Endothelial cell of umbilical vein (primary cell): ENCODE results near the gene MAP3K21. TPM values are rescaled to one million over a fixed set of nuclear protein-coding genes. Genes with fewer than 3 reads are reported as not detected.

Source experiments
- BruUV-seq: library from RNA; stranded (reverse); fragments of 400-500 nt; replicated peaks from 2 replicates; lab custom pipeline; 2021; lab: Mats Ljungman, UMichigan
- CTCF ChIA-PET: fragments of 300-600, 350-600 bp; sonication (Branson Sonifier 250); formaldehyde crosslinking; loops from one replicate; lab custom pipeline; 2021; ENCODE audit warnings: antibody characterized with exemption, inconsistent platforms; lab: Charles Lee
- POLR2A ChIA-PET: fragments of 300-600, 350-600 bp; sonication (Branson Sonifier 250); formaldehyde crosslinking; loops from one replicate; lab custom pipeline; 2021; ENCODE audit warnings: antibody characterized with exemption, inconsistent platforms; lab: Charles Lee
- DNase-seq: peaks from one replicate; pipeline ENCODE4 v3.0.0-alpha.2; 2011; ENCODE audit warnings: low read depth, low spot score
- FAIRE-seq: peaks from 2 replicates; lab custom pipeline; 2011; peaks lifted over from hg19 to GRCh38; lab: Jason Lieb, UNC
- H2AFZ ChIP-seq: 2 replicates; pipeline ENCODE4 v1.6.0; 2012; ENCODE audit warnings: low read depth, low read length, control low read depth, inconsistent platforms
- H3K27ac ChIP-seq: 2 replicates; pipeline ENCODE4 v1.5.1; 2011; ENCODE audit warnings: low read depth, mild to moderate bottlenecking, control low read depth, low read length, moderate library complexity; ENCODE audit not compliant: insufficient read depth
- H3K27me3 ChIP-seq, 2 experiments: 2 replicates each; pipeline versions ENCODE4 v1.6.0 to v1.6.1; 2011; ENCODE audit warnings: low read length in 2 of 2, mixed read lengths in 1 of 2; ENCODE audit not compliant: control insufficient read depth in 2 of 2, insufficient read depth in 2 of 2
- H3K36me3 ChIP-seq, 2 experiments: 2 replicates in 1 of 2; 3 replicates in 1 of 2; pipeline ENCODE4 v1.5.1; 2011; ENCODE audit warnings: low read length in 2 of 2, mild to moderate bottlenecking in 1 of 2, moderate library complexity in 1 of 2; ENCODE audit not compliant: control insufficient read depth in 2 of 2, insufficient read depth in 2 of 2; ENCODE audit errors: extremely low read depth in 1 of 2
- H3K4me1 ChIP-seq: 3 replicates; pipeline ENCODE4 v1.5.1; 2011; ENCODE audit warnings: mild to moderate bottlenecking, low read length; ENCODE audit not compliant: control insufficient read depth, insufficient read depth; ENCODE audit errors: extremely low read depth
- H3K4me2 ChIP-seq: 2 replicates; pipeline ENCODE4 v1.6.1; 2011; ENCODE audit warnings: low read length, control low read depth, mixed read lengths; ENCODE audit not compliant: insufficient read depth
- H3K4me3 ChIP-seq, 3 experiments: fragments of 200-600 bp in 1 of 3; sonication (generic), shearing (Covaris generic) in 1 of 3; replicated peaks in 1 of 3; 2 replicates each; pipeline ENCODE4 v1.5.1; 2011 to 2016; ENCODE audit warnings: control low read depth in 3 of 3, low read length in 3 of 3, mild to moderate bottlenecking in 2 of 3, inconsistent platforms in 1 of 3, low read depth in 1 of 3, moderate library complexity in 1 of 3; ENCODE audit not compliant: insufficient read depth in 1 of 3
- H3K79me2 ChIP-seq: 2 replicates; pipeline ENCODE4 v1.6.0; 2012; ENCODE audit warnings: low read length, inconsistent platforms; ENCODE audit not compliant: control insufficient read depth, insufficient read depth
- H3K9ac ChIP-seq: replicated peaks from 2 replicates; pipeline ENCODE3; 2011; ENCODE audit warnings: low read length, control low read depth; ENCODE audit not compliant: insufficient read depth; ENCODE audit errors: extremely low read depth
- H3K9me1 ChIP-seq: replicated peaks from 3 replicates; pipeline ENCODE4 v1.6.0; 2011; ENCODE audit warnings: mild to moderate bottlenecking, low read length; ENCODE audit not compliant: control insufficient read depth, insufficient read depth; ENCODE audit errors: extremely low read depth
- H3K9me3 ChIP-seq: replicated peaks from 2 replicates; pipeline ENCODE4 v1.5.1; 2012; ENCODE audit warnings: low read length, inconsistent platforms; ENCODE audit not compliant: control insufficient read depth, insufficient read depth
- H4K20me1 ChIP-seq: replicated peaks from 2 replicates; pipeline ENCODE3; 2011; ENCODE audit warnings: mild to moderate bottlenecking, low read length; ENCODE audit not compliant: control insufficient read depth, insufficient read depth; ENCODE audit errors: extremely low read depth
- EZH2 ChIP-seq: IDR thresholded peaks from 2 replicates; pipeline ENCODE4 v1.6.1; 2012; ENCODE audit warnings: borderline replicate concordance, low read depth, mild to moderate bottlenecking, moderate library complexity, low read length, inconsistent platforms; ENCODE audit not compliant: severe bottlenecking
- FOS ChIP-seq: IDR thresholded peaks from 2 replicates; pipeline ENCODE4 v1.6.1; 2011; ENCODE audit warnings: mild to moderate bottlenecking, low read length, moderate library complexity, borderline replicate concordance; ENCODE audit not compliant: insufficient read depth
- GATA2 ChIP-seq: IDR thresholded peaks from 2 replicates; pipeline ENCODE4 v1.7.0; 2011; ENCODE audit warnings: low read depth, mild to moderate bottlenecking, moderate library complexity, mixed read lengths, low read length; ENCODE audit not compliant: insufficient read length, insufficient read depth
- JUN ChIP-seq: IDR thresholded peaks from 2 replicates; pipeline ENCODE4 v1.6.1; 2011; ENCODE audit warnings: borderline replicate concordance, low read depth; ENCODE audit not compliant: insufficient read length, insufficient read depth
- MYC ChIP-seq: IDR thresholded peaks from one replicate; pipeline ENCODE4 v1.6.1; 2011; ENCODE audit warnings: mild to moderate bottlenecking, low read depth, low read length
- POLR2A ChIP-seq: IDR thresholded peaks from 2 replicates; pipeline ENCODE4 v1.6.1; 2012; ENCODE audit warnings: low read depth, mild to moderate bottlenecking, control low read depth, low read length
- POLR2AphosphoS5 ChIP-seq: IDR thresholded peaks from 2 replicates; pipeline ENCODE4 v1.6.1; 2012; ENCODE audit warnings: low read depth, mild to moderate bottlenecking, control low read depth, low read length, moderate library complexity; ENCODE audit not compliant: insufficient read depth
- dilution Hi-C: fragments of 300-500 bp; cut with MboI; formaldehyde crosslinking; loops from one replicate; pipeline ENCODE4 v1.15.0; 2019; ENCODE audit warnings: low sequenced_read_pairs; ENCODE audit not compliant: extremely low pct_ligation_motif_present
- intact Hi-C: fragments of 100-400 bp; cut with micrococcal nuclease; formaldehyde crosslinking; loops from one replicate; pipeline ENCODE4 v1.10.0; 2022
- polyA plus RNA-seq, 4 experiments: library from polyadenylated mRNA; depleted of rRNA in 3 of 4; stranded (reverse) in 3 of 4; unstranded in 1 of 4; fragments of >200 nt; gene quantifications; 2 replicates each; pipeline versions ENCODE4 v1.2.1 to v1.2.3, GENCODE V29; 2011 to 2012; ENCODE audit warnings: missing spikeins in 1 of 4
- total RNA-seq: library from RNA; stranded (reverse); gene quantifications from 2 replicates; pipeline ENCODE4 v1.2.3, GENCODE V29; 2021
- TF ChIP-seq, protein P1 (sequence below): IDR thresholded peaks from 2 replicates; pipeline ENCODE4 v1.6.1; 2011; ENCODE audit not compliant: insufficient read depth, insufficient read length
- TF ChIP-seq, protein P2 (sequence below), 2 donors: IDR thresholded peaks; 1 replicate in 1 of 2; 2 replicates in 1 of 2; pipeline ENCODE4 v1.5.1; 2011; ENCODE audit warnings: low read length in 2 of 2, mild to moderate bottlenecking in 2 of 2, moderate library complexity in 2 of 2, control low read depth in 1 of 2, inconsistent platforms in 1 of 2, low read depth in 1 of 2; ENCODE audit not compliant: insufficient read depth in 1 of 2; ENCODE audit errors: extremely low read depth in 1 of 2

The MAP3K21 gene
- total and polyA plus RNA-seq, 2 donors (not counting 3 experiments of a cell fraction or from before 2014, with no cell fraction given), result 0.65 to 0.95 TPM

DNA sequence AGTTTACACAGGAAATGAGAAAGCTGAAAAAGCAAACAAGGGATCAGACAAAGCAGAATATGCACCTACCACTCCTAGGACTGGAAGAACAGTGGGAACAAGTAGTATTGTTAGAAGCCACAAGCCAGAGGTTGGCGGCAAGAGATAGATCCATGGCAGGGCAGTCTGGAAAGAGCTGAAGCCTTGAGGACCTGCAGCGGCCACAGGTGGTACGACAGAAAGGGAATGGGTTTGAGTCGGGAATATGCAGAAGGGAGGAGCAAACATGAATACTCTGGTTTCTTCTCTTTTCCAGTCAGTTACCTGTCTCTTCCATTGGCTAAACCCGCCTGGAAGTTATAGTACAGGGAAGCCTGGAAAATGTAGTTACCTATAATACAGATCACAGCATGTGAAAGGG is 28.1 kb upstream of the MAP3K21 start:
- H3K79me2 ChIP-seq, result no peaks in the 10 kb centered on the region
- intact Hi-C loops (no loop called here), dilution Hi-C loops (no loop called here)
- FAIRE-seq, result no peak
- ChIA-PET CTCF (interaction anchor here (0.7 kb wide), 1 partner anchor 74 kb away, joined by 3 read pairs; no protein-coding TSS in a partner anchor), POLR2A (no interaction called here)
- no peak overlapping the region for H3K9ac ChIP-seq
- H3K36me3 ChIP-seq, result no peaks in the 10 kb centered on the region
- no peak overlapping the region for H3K4me3 ChIP-seq
- DNase-seq, result no peak
- no peaks in the 10 kb centered on the region for H3K9me1 ChIP-seq
- H3K9me3 ChIP-seq, result no peaks in the 10 kb centered on the region
- no peak overlapping the region for H3K4me2 ChIP-seq
- BruUV-seq, result no TSS peak
- peaks cover 7% of the 10 kb centered on the region for H3K4me1 ChIP-seq
- H3K27me3 ChIP-seq, result peaks cover 5% of the 10 kb centered on the region in 2 experiments
- no peak overlapping the region for H3K27ac ChIP-seq
- TF ChIP-seq POLR2AphosphoS5, result no peak
- H4K20me1 ChIP-seq, result no peaks in the 10 kb centered on the region
- no peak overlapping the region for H2AFZ ChIP-seq

DNA sequence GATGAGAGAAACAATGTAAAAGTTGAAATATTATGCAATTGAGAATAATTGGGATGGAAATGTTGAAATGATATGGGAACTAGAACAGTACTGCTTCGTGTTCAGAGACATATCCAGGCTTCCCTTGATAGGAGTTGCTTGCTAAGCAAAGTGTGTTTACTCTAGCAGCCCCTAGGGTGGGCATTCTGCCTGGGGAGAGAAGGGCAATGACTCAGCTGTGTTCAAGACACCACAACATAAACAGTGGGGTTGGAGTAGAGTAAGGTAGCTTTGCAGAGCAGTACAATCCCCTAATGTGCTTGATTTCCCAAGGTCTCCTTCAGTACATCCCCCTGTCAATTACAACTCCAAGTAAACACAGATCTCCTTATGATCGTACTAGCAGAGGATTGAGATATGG is 27.2 kb upstream of the MAP3K21 start:
- no TSS peak for BruUV-seq
- Histone ChIP-seq H3K9ac (no peak overlapping the region), H3K4me3 (no peak overlapping the region), H3K27ac (no peak overlapping the region), H3K4me1 (no peaks in the 10 kb centered on the region), H3K79me2 (no peaks in the 10 kb centered on the region), H3K36me3 (no peaks in the 10 kb centered on the region), H3K4me2 (no peak overlapping the region), H3K27me3 (peaks cover 5% of the 10 kb centered on the region in 2 experiments), H4K20me1 (no peaks in the 10 kb centered on the region), H3K9me1 (no peaks in the 10 kb centered on the region), H3K9me3 (no peaks in the 10 kb centered on the region), H2AFZ (no peak overlapping the region)
- DNase-seq (no peak), FAIRE-seq (no peak)
- intact Hi-C loops (loop anchor here (10.0 kb wide), 2 partner anchors 94 to 1014 kb away; no protein-coding TSS in a partner anchor), dilution Hi-C loops (no loop called here)
- no peak for TF ChIP-seq POLR2A
- TF ChIP-seq, protein P1, sequence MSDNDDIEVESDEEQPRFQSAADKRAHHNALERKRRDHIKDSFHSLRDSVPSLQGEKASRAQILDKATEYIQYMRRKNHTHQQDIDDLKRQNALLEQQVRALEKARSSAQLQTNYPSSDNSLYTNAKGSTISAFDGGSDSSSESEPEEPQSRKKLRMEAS, result no peak
- TF ChIP-seq EZH2, result no peak
- no peak for TF ChIP-seq MYC
- TF ChIP-seq, protein P2, sequence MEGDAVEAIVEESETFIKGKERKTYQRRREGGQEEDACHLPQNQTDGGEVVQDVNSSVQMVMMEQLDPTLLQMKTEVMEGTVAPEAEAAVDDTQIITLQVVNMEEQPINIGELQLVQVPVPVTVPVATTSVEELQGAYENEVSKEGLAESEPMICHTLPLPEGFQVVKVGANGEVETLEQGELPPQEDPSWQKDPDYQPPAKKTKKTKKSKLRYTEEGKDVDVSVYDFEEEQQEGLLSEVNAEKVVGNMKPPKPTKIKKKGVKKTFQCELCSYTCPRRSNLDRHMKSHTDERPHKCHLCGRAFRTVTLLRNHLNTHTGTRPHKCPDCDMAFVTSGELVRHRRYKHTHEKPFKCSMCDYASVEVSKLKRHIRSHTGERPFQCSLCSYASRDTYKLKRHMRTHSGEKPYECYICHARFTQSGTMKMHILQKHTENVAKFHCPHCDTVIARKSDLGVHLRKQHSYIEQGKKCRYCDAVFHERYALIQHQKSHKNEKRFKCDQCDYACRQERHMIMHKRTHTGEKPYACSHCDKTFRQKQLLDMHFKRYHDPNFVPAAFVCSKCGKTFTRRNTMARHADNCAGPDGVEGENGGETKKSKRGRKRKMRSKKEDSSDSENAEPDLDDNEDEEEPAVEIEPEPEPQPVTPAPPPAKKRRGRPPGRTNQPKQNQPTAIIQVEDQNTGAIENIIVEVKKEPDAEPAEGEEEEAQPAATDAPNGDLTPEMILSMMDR (IDR thresholded peaks at IDR 0.05; ENCODE audit: extremely low read depth in 1 of 2, insufficient read depth in 1 of 2, low read depth in 1 of 2, low read length in 2 of 2), result no peak
- no peak for TF ChIP-seq JUN
- no peak for TF ChIP-seq POLR2AphosphoS5
- no peak for TF ChIP-seq GATA2
- TF ChIP-seq FOS, result no peak
- ChIA-PET POLR2A (no interaction called here), CTCF (no interaction called here)
